Astrocyte (in vitro differentiated cells and primary cell): Measurements from ENCODE around the gene SMG7. TPM values are rescaled to one million over a fixed set of nuclear protein-coding genes. Genes with fewer than 3 reads are reported as not detected.
A peak's percentile ranks its signal among the peaks of the same experiment; 100 is the strongest.

Experiments
- DNase-seq: peaks from one replicate; pipeline ENCODE4 v3.0.0-alpha.2; 2010; ENCODE audit warnings: low read depth
- FAIRE-seq: peaks from 2 replicates; lab custom pipeline; 2011; peaks lifted over from hg19 to GRCh38; lab: Jason Lieb, UNC
- H2AFZ ChIP-seq: 2 replicates; pipeline ENCODE4 v1.6.0; 2012; ENCODE audit warnings: low read depth, low read length, inconsistent platforms
- H3K27ac ChIP-seq: 2 replicates; pipeline ENCODE4 v1.5.1; 2011; ENCODE audit warnings: low read depth, low read length, inconsistent platforms
- H3K27me3 ChIP-seq: 2 replicates; pipeline ENCODE4 v1.6.0; 2011; ENCODE audit warnings: low read length, inconsistent platforms; ENCODE audit not compliant: insufficient read depth
- H3K36me3 ChIP-seq: 2 replicates; pipeline ENCODE4 v1.5.1; 2011; ENCODE audit warnings: low read length, inconsistent platforms; ENCODE audit not compliant: insufficient read depth
- H3K4me1 ChIP-seq: 2 replicates; pipeline ENCODE4 v1.5.1; 2011; ENCODE audit warnings: low read length, inconsistent platforms; ENCODE audit not compliant: insufficient read depth
- H3K4me2 ChIP-seq: 2 replicates; pipeline ENCODE4 v1.6.0; 2012; ENCODE audit warnings: low read length, inconsistent platforms
- H3K4me3 ChIP-seq: 2 replicates; pipeline ENCODE4 v1.5.1; 2011; ENCODE audit warnings: low read depth, mild to moderate bottlenecking, low read length, inconsistent platforms; ENCODE audit not compliant: insufficient read depth
- H3K79me2 ChIP-seq: 2 replicates; pipeline ENCODE4 v1.6.0; 2012; ENCODE audit warnings: mild to moderate bottlenecking, low read length, inconsistent platforms; ENCODE audit not compliant: insufficient read depth
- H3K9ac ChIP-seq: 2 replicates; pipeline ENCODE4 v1.6.0; 2012; ENCODE audit warnings: mild to moderate bottlenecking, low read length, inconsistent platforms
- H3K9me3 ChIP-seq: 2 replicates; pipeline ENCODE4 v1.5.1; 2012; ENCODE audit warnings: low read depth, mild to moderate bottlenecking, low read length, inconsistent platforms; ENCODE audit not compliant: insufficient read depth
- H4K20me1 ChIP-seq: 2 replicates; pipeline ENCODE4 v1.6.0; 2012; ENCODE audit warnings: low read length, inconsistent platforms; ENCODE audit not compliant: insufficient read depth
- H3K27ac Mint-ChIP-seq: one replicate; pipeline ENCODE4 v1.8.0; 2021; ENCODE audit warnings: mild to moderate bottlenecking, mixed read lengths; ENCODE audit not compliant: unreplicated experiment
- H3K27me3 Mint-ChIP-seq: one replicate; pipeline ENCODE4 v1.8.0; 2021; ENCODE audit warnings: low read depth, mixed read lengths; ENCODE audit not compliant: unreplicated experiment
- H3K36me3 Mint-ChIP-seq: one replicate; pipeline ENCODE4 v1.8.0; 2021; ENCODE audit warnings: low read depth, mixed read lengths; ENCODE audit not compliant: unreplicated experiment
- H3K4me1 Mint-ChIP-seq: one replicate; pipeline ENCODE4 v1.8.0; 2021; ENCODE audit warnings: low read depth, mixed read lengths; ENCODE audit not compliant: unreplicated experiment
- H3K4me3 Mint-ChIP-seq: one replicate; pipeline ENCODE4 v1.8.0; 2021; ENCODE audit warnings: mild to moderate bottlenecking, moderate library complexity, mixed read lengths; ENCODE audit not compliant: unreplicated experiment
- H3K9me3 Mint-ChIP-seq: one replicate; pipeline ENCODE4 v1.8.0; 2021; ENCODE audit warnings: mild to moderate bottlenecking, mixed read lengths; ENCODE audit not compliant: unreplicated experiment
- CTCF ChIP-seq: IDR thresholded peaks from 2 replicates; pipeline ENCODE4 v1.5.1; 2011; ENCODE audit warnings: low read depth, mild to moderate bottlenecking, inconsistent platforms, low read length, moderate library complexity; ENCODE audit not compliant: insufficient read depth
- EZH2 ChIP-seq: IDR thresholded peaks from 2 replicates; pipeline ENCODE4 v1.6.1; 2012; ENCODE audit warnings: mild to moderate bottlenecking, low read length, inconsistent platforms; ENCODE audit not compliant: insufficient read depth
- total RNA-seq: library from RNA; stranded (reverse); gene quantifications from 2 replicates; pipeline ENCODE4 v1.2.1, GENCODE V29; 2021

SMG7 gene
- total RNA-seq, 1 donor from 2014 or later, result 59.8 TPM

DNA sequence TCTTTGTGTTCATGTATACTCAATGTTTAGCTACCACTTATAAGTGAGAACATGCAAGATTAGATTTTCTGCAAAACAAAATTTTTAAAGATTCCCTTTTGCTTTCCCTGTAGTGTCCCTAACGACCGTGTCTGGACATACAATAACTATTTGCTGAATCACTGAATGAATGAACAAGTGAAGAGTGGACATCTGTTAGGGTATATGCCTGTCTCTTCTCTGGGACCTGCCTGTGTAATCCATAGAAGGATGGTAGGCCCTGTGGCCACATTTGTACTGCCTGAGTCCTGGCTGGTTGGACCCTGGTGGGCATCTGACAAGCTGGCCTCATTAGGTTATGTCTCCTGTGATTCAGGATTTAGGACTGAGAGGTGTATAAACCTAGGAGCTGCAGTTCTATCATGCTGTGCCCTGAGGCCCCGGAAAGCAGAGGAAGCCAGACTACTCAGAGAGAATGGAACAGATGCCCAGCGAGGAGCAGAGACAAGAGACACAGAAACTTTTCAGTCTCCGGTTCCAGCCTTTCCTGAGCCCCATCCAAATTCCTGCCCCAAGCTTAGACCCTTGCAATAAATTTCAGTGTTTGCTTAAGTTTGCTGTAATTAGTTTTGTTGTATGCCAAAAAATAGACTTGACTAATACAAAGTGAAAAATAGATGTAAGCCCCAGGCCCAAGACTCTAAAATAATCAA lies 125.5 kb downstream of the SMG7 start:
- Histone ChIP-seq H3K4me3 (no peak overlapping the region), H3K9me3 (no peaks in the 10 kb centered on the region), H3K9ac (no peak overlapping the region), H3K4me1 (no peaks in the 10 kb centered on the region), H3K27ac (no peak overlapping the region), H4K20me1 (no peaks in the 10 kb centered on the region), H3K27me3 (no peaks in the 10 kb centered on the region), H3K79me2 (no peaks in the 10 kb centered on the region), H3K36me3 (no peaks in the 10 kb centered on the region), H2AFZ (no peak overlapping the region), H3K4me2 (no peak overlapping the region)
- no peak overlapping the region for H3K4me3 Mint-ChIP-seq
- H3K27me3 Mint-ChIP-seq, result peaks cover 10% of the 10 kb centered on the region
- H3K9me3 Mint-ChIP-seq, result no peaks in the 10 kb centered on the region
- no peaks in the 10 kb centered on the region for H3K36me3 Mint-ChIP-seq
- DNase-seq, result no peak
- H3K27ac Mint-ChIP-seq, result no peak overlapping the region
- no peak for TF ChIP-seq EZH2
- TF ChIP-seq CTCF, result no peak
- H3K4me1 Mint-ChIP-seq, result no peaks in the 10 kb centered on the region
- no peak for FAIRE-seq

- Histone ChIP-seq H3K4me3 (no peak overlapping the region), H3K9me3 (no peaks in the 10 kb centered on the region), H3K79me2 (no peaks in the 10 kb centered on the region), H2AFZ (no peak overlapping the region), H4K20me1 (no peaks in the 10 kb centered on the region), H3K9ac (no peak overlapping the region), H3K27me3 (no peaks in the 10 kb centered on the region), H3K27ac (no peak overlapping the region), H3K4me1 (peaks cover 5% of the 10 kb centered on the region), H3K36me3 (no peaks in the 10 kb centered on the region), H3K4me2 (no peak overlapping the region)
- no peak overlapping the region for H3K4me3 Mint-ChIP-seq
- no peaks in the 10 kb centered on the region for H3K4me1 Mint-ChIP-seq
- no peaks in the 10 kb centered on the region for H3K36me3 Mint-ChIP-seq
- peaks cover 12% of the 10 kb centered on the region for H3K27me3 Mint-ChIP-seq
- no peak for DNase-seq
- TF ChIP-seq CTCF (no peak), EZH2 (no peak)
- FAIRE-seq, result no peak
- no peaks in the 10 kb centered on the region for H3K9me3 Mint-ChIP-seq
- H3K27ac Mint-ChIP-seq, result no peak overlapping the region
Measured at GRCh38 chr1:183598386-183598785, 126.1 kb downstream of the SMG7 start.

GRCh38 chr1:183600136-183600535 lies 127.8 kb downstream of the SMG7 start:
- DNase-seq (peak; percentile 86), FAIRE-seq (no peak)
- H3K27me3 Mint-ChIP-seq, result peaks cover 12% of the 10 kb centered on the region
- Histone ChIP-seq H3K36me3 (no peaks in the 10 kb centered on the region), H2AFZ (no peak overlapping the region), H3K9ac (no peak overlapping the region), H3K4me3 (no peak overlapping the region), H3K4me1 (peaks cover 18% of the 10 kb centered on the region), H3K27ac (no peak overlapping the region), H3K27me3 (no peaks in the 10 kb centered on the region), H4K20me1 (no peaks in the 10 kb centered on the region), H3K9me3 (no peaks in the 10 kb centered on the region), H3K79me2 (no peaks in the 10 kb centered on the region), H3K4me2 (no peak overlapping the region)
- no peak overlapping the region for H3K4me3 Mint-ChIP-seq
- no peaks in the 10 kb centered on the region for H3K36me3 Mint-ChIP-seq
- peaks cover 1% of the 10 kb centered on the region for H3K9me3 Mint-ChIP-seq
- H3K27ac Mint-ChIP-seq, result no peak overlapping the region
- TF ChIP-seq EZH2, result no peak
- TF ChIP-seq CTCF, result no peak
- H3K4me1 Mint-ChIP-seq, result peaks cover 7% of the 10 kb centered on the region
